ENCODE results near the gene NCEH1. TPM values are rescaled to one million over a fixed set of nuclear protein-coding genes. Genes with fewer than 3 reads are reported as not detected.

The NCEH1 gene
- total RNA-seq, 1 experiment from 2014 or later: 73.0 TPM

GRCh38 chr3:172651936-172652625, 58.8 kb downstream of the NCEH1 start:
- ChIA-PET POLR2A (interaction anchor here (0.6 kb wide), 1 partner anchor 222 kb away, joined by 10 read pairs; no protein-coding TSS in a partner anchor), CTCF (no interaction called here)
- no peaks in the 10 kb centered on the region for H3K27me3 ChIP-seq (ENCODE audit: control insufficient read depth, insufficient read depth, low read length)
- no peaks in the 10 kb centered on the region for H3K36me3 ChIP-seq (ENCODE audit: control insufficient read depth, insufficient read depth, low read length)
- no TSS peak for BruUV-seq (replicated peaks)
- no peak overlapping the region for H3K4me3 ChIP-seq (ENCODE audit: low read depth in 2 of 2, low read length in 2 of 2)
- H3K4me1 ChIP-seq (ENCODE audit: control insufficient read depth, insufficient read depth, low read length): peaks cover 27% of the 10 kb centered on the region
- in situ Hi-C loops (cut with HindIII; ENCODE audit: low pct_unique_long_range_greater_than_20kb, low sequenced_read_pairs) (no loop called here), intact Hi-C loops (cut with micrococcal nuclease; ENCODE audit: unreplicated experiment) (no loop called here)
- no peak for DNase-seq (ENCODE audit: low read depth, low spot score)
- ATAC-seq: no peak
- TF ChIP-seq CTCF (IDR thresholded peaks at IDR 0.05): no peak
- no peak for TF ChIP-seq TCF7L2 (IDR thresholded peaks at IDR 0.05; ENCODE audit: low read depth, low read length)
- H3K27ac ChIP-seq (ENCODE audit: low read length): peak overlapping the region; percentile 21; the same call in 1 of the 2 replicates
- no peaks in the 10 kb centered on the region for H3K9me3 ChIP-seq (ENCODE audit: control insufficient read depth, insufficient read depth, low read depth, low read length)

- in situ Hi-C loops (cut with HindIII; ENCODE audit: low pct_unique_long_range_greater_than_20kb, low sequenced_read_pairs): no loop called here
- Histone ChIP-seq H3K4me1 (ENCODE audit: control insufficient read depth, insufficient read depth, low read length) (peaks cover 34% of the 10 kb centered on the region), H3K27ac (ENCODE audit: low read length) (no peak overlapping the region), H3K27me3 (ENCODE audit: control insufficient read depth, insufficient read depth, low read length) (no peaks in the 10 kb centered on the region), H3K36me3 (ENCODE audit: control insufficient read depth, insufficient read depth, low read length) (0 out of 2 replicates have a peak, but pooled peaks cover 4% of the 10 kb centered on the region), H3K4me3 (ENCODE audit: low read depth in 2 of 2, low read length in 2 of 2) (no peak overlapping the region), H3K9me3 (ENCODE audit: control insufficient read depth, insufficient read depth, low read depth, low read length) (no peaks in the 10 kb centered on the region)
- ChIA-PET POLR2A (no interaction called here), CTCF (interaction anchor here (0.9 kb wide), 2 partner anchors 23 to 54 kb away, joined by 3 read pairs; no protein-coding TSS in a partner anchor)
- no TSS peak for BruUV-seq (replicated peaks)
- ATAC-seq: no peak
- intact Hi-C loops (cut with micrococcal nuclease; ENCODE audit: unreplicated experiment): no loop called here
- TF ChIP-seq POLR2AphosphoS5 (IDR thresholded peaks at IDR 0.05; ENCODE audit: low read depth, low read length) (no peak), SIN3A (IDR thresholded peaks at IDR 0.05; ENCODE audit: borderline replicate concordance, insufficient read depth, low read depth, low read length) (no peak)
- no peak for DNase-seq (ENCODE audit: low read depth, low spot score)
Measured at GRCh38 chr3:172649987-172650386, 60.9 kb downstream of the NCEH1 start.

GRCh38 chr3:172648747-172649146, 62.1 kb downstream of the NCEH1 start:
- Histone ChIP-seq H3K9me3 (ENCODE audit: control insufficient read depth, insufficient read depth, low read depth, low read length) (no peaks in the 10 kb centered on the region), H3K36me3 (ENCODE audit: control insufficient read depth, insufficient read depth, low read length) (0 out of 2 replicates have a peak, but pooled peaks cover 4% of the 10 kb centered on the region), H3K27me3 (ENCODE audit: control insufficient read depth, insufficient read depth, low read length) (no peaks in the 10 kb centered on the region), H3K4me1 (ENCODE audit: control insufficient read depth, insufficient read depth, low read length) (peaks cover 34% of the 10 kb centered on the region), H3K4me3 (ENCODE audit: low read depth in 2 of 2, low read length in 2 of 2) (no peak overlapping the region), H3K27ac (ENCODE audit: low read length) (peak overlapping the region; percentile 27; the same call in 1 of the 2 replicates)
- DNase-seq (ENCODE audit: low read depth, low spot score) (no peak), ATAC-seq (no peak)
- intact Hi-C loops (cut with micrococcal nuclease; ENCODE audit: unreplicated experiment): no loop called here
- ChIA-PET CTCF (interaction anchor here (0.6 kb wide), 1 partner anchor 558 kb away, joined by 3 read pairs; no protein-coding TSS in a partner anchor), POLR2A (interaction anchor here (1.1 kb wide), 1 partner anchor 9 kb away, joined by 3 read pairs; no protein-coding TSS in a partner anchor)
- in situ Hi-C loops (cut with HindIII; ENCODE audit: low pct_unique_long_range_greater_than_20kb, low sequenced_read_pairs): no loop called here
- no TSS peak for BruUV-seq (replicated peaks)
- TF ChIP-seq POLR2AphosphoS5 (IDR thresholded peaks at IDR 0.05; ENCODE audit: low read depth, low read length) (no peak), CTCF (IDR thresholded peaks at IDR 0.05) (no peak), TCF7L2 (IDR thresholded peaks at IDR 0.05; ENCODE audit: low read depth, low read length) (no peak), REST (IDR thresholded peaks at IDR 0.05; ENCODE audit: insufficient read depth in 1 of 2, low read depth in 2 of 2, low read length in 1 of 2) (no peak), SIN3A (IDR thresholded peaks at IDR 0.05; ENCODE audit: borderline replicate concordance, insufficient read depth, low read depth, low read length) (no peak)
